ENCODE results near the gene KCNG1.
"Not testable (repeated sequence)": the region's sequence is repeated elsewhere in the genome, so short reads cannot be mapped to it uniquely, and the experiment has no call there.

The KCNG1 gene

GRCh38 chr20:51022803-51023616 lies at the start of gene KCNG1:
KCNG1 (minus strand) TSS chr20:51023107; CDS start chr20:51010338, 12,769 bp downstream.
- DNase-seq (ENCODE audit: low read depth): no peak

GRCh38 chr20:51070621-51071020 lies 47.7 kb upstream of the KCNG1 start:
- DNase-seq (ENCODE audit: low read depth): no peak

GRCh38 chr20:51067792-51068191 lies 44.9 kb upstream of the KCNG1 start:
- DNase-seq (ENCODE audit: low read depth): no peak

GRCh38 chr20:51065615-51066014 lies 42.7 kb upstream of the KCNG1 start:
- DNase-seq (ENCODE audit: low read depth): no peak

- DNase-seq (ENCODE audit: low read depth): no peak
Observed at GRCh38 chr20:51064137-51064536, 41.2 kb upstream of the KCNG1 start.

GRCh38 chr20:51062065-51062464 lies 39.2 kb upstream of the KCNG1 start:
- DNase-seq (ENCODE audit: low read depth): no peak

- no peak for DNase-seq (ENCODE audit: low read depth)
Observed at GRCh38 chr20:51061418-51062045, 38.6 kb upstream of the KCNG1 start.

- DNase-seq (ENCODE audit: low read depth): no peak
Observed at GRCh38 chr20:51060301-51060700, 37.4 kb upstream of the KCNG1 start.

GRCh38 chr20:51059862-51060261 lies 37.0 kb upstream of the KCNG1 start:
- DNase-seq (ENCODE audit: low read depth): no peak

GRCh38 chr20:51058017-51058416 lies 35.1 kb upstream of the KCNG1 start:
- no peak for DNase-seq (ENCODE audit: low read depth)

GRCh38 chr20:51054233-51054632 lies 31.3 kb upstream of the KCNG1 start:
- DNase-seq (ENCODE audit: low read depth): no peak

GRCh38 chr20:51050531-51051075 lies 27.7 kb upstream of the KCNG1 start:
- DNase-seq (ENCODE audit: low read depth): no peak

GRCh38 chr20:51046021-51046985 lies 23.4 kb upstream of the KCNG1 start:
- no peak for DNase-seq (ENCODE audit: low read depth)

GRCh38 chr20:51045492-51045891 lies 22.6 kb upstream of the KCNG1 start:
- DNase-seq (ENCODE audit: low read depth): not testable (repeated sequence)

GRCh38 chr20:51044796-51045195 lies 21.9 kb upstream of the KCNG1 start:
- no peak for DNase-seq (ENCODE audit: low read depth)

- no peak for DNase-seq (ENCODE audit: low read depth)
Observed at GRCh38 chr20:51043811-51044210, 20.9 kb upstream of the KCNG1 start.

GRCh38 chr20:51042657-51043247 lies 19.8 kb upstream of the KCNG1 start:
- DNase-seq (ENCODE audit: low read depth): no peak

GRCh38 chr20:51042064-51042463 lies 19.2 kb upstream of the KCNG1 start:
- no peak for DNase-seq (ENCODE audit: low read depth)

- no peak for DNase-seq (ENCODE audit: low read depth)
Observed at GRCh38 chr20:51037532-51038115, 14.7 kb upstream of the KCNG1 start.

GRCh38 chr20:51036827-51037531 lies 14.1 kb upstream of the KCNG1 start:
- DNase-seq (ENCODE audit: low read depth): no peak

GRCh38 chr20:51036226-51036625 lies 13.3 kb upstream of the KCNG1 start:
- no peak for DNase-seq (ENCODE audit: low read depth)

All from stimulated activated CD8-positive, alpha-beta memory T cell treated with anti-CD3 and anti-CD28 coated beads, Interleukin-12 subunit alpha, Interleukin-12 subunit beta, amount 100 ng/mL, for 4 hours (primary cell).